GM23338 (cell line): ENCODE measurements around the gene ARHGEF38. TPM values are rescaled to one million over a fixed set of nuclear protein-coding genes. Genes with fewer than 3 reads are reported as not detected.

Experiments
- ATAC-seq: fragments of 200-7000 bp; cut with Tn5 transposase; 3 replicates; pipeline ENCODE4 v1.9.1; 2020
- DNase-seq: peaks from one replicate; pipeline ENCODE4 v3.0.0-alpha.2; 2015; ENCODE audit warnings: low spot score
- H2AFZ ChIP-seq: fragments of 200-600 bp; sonication (generic); 2 replicates; pipeline ENCODE4 v1.8.0; 2016; ENCODE audit warnings: antibody characterized with exemption, mild to moderate bottlenecking, moderate library complexity
- H3F3A ChIP-seq: fragments of 200-600 bp; sonication (generic); replicated peaks from 2 replicates; pipeline ENCODE4 v1.8.0; 2017; ENCODE audit warnings: antibody characterized with exemption, mixed run types, low read depth
- H3K27ac ChIP-seq: fragments of 200-600 bp; sonication (generic); 2 replicates; pipeline ENCODE4 v1.6.1; 2016; ENCODE audit warnings: low read depth
- H3K27me3 ChIP-seq: fragments of 200-600 bp; sonication (generic); 2 replicates; pipeline ENCODE4 v1.8.0; 2016; ENCODE audit warnings: mild to moderate bottlenecking, mixed run types, moderate library complexity; ENCODE audit not compliant: insufficient read depth
- H3K36me3 ChIP-seq: fragments of 200-600 bp; sonication (generic); 2 replicates; pipeline ENCODE4 v1.8.0; 2016; ENCODE audit warnings: mild to moderate bottlenecking; ENCODE audit not compliant: insufficient read depth
- H3K4me1 ChIP-seq: fragments of 200-600 bp; sonication (generic); 2 replicates; pipeline ENCODE4 v1.8.0; 2016; ENCODE audit warnings: mild to moderate bottlenecking, moderate library complexity; ENCODE audit not compliant: insufficient read depth
- H3K4me2 ChIP-seq: fragments of 200-600 bp; sonication (generic); 2 replicates; pipeline ENCODE4 v1.7.1; 2017; ENCODE audit warnings: mixed run types
- H3K4me3 ChIP-seq: fragments of 200-600 bp; sonication (generic); 2 replicates; pipeline ENCODE4 v1.6.1; 2016; ENCODE audit warnings: mixed run types
- H3K79me2 ChIP-seq: fragments of 200-600 bp; sonication (generic); replicated peaks from 2 replicates; pipeline ENCODE4 v1.8.0; 2017; ENCODE audit warnings: mild to moderate bottlenecking; ENCODE audit not compliant: insufficient read depth
- H3K9me2 ChIP-seq: fragments of 200-600 bp; sonication (generic); 2 replicates; pipeline ENCODE4 v1.8.0; 2017; ENCODE audit not compliant: insufficient read depth
- H4K20me1 ChIP-seq: fragments of 200-600 bp; sonication (generic); replicated peaks from 2 replicates; pipeline ENCODE4 v1.8.0; 2017; ENCODE audit warnings: mild to moderate bottlenecking; ENCODE audit not compliant: insufficient read depth
- H3K27ac Mint-ChIP-seq: 2 replicates; pipeline ENCODE4 v1.8.0; 2020; ENCODE audit warnings: inconsistent platforms, mild to moderate bottlenecking, moderate library complexity, mixed read lengths
- H3K27me3 Mint-ChIP-seq: 3 replicates; pipeline ENCODE4 v1.8.0; 2022; ENCODE audit warnings: low read depth, mild to moderate bottlenecking, moderate library complexity, mixed read lengths, inconsistent platforms; ENCODE audit not compliant: insufficient read depth, poor library complexity
- H3K36me3 Mint-ChIP-seq: 3 replicates; pipeline ENCODE4 v1.8.0; 2021; ENCODE audit warnings: low read depth, mild to moderate bottlenecking, inconsistent platforms, moderate library complexity, mixed read lengths
- H3K4me1 Mint-ChIP-seq: 3 replicates; pipeline ENCODE4 v1.8.0; 2020; ENCODE audit warnings: mild to moderate bottlenecking, inconsistent platforms, mixed read lengths
- H3K4me3 Mint-ChIP-seq: 3 replicates; pipeline ENCODE4 v1.8.0; 2021; ENCODE audit warnings: moderate library complexity, mild to moderate bottlenecking, inconsistent platforms, mixed read lengths
- H3K9me3 Mint-ChIP-seq: 3 replicates; pipeline ENCODE4 v1.8.0; 2020; ENCODE audit warnings: moderate library complexity, mild to moderate bottlenecking, inconsistent platforms, mixed read lengths
- ETS1 ChIP-seq: IDR thresholded peaks from 2 replicates; pipeline ENCODE4 v1.6.1; 2016; ENCODE audit warnings: antibody characterized with exemption
- JUNB ChIP-seq: IDR thresholded peaks from one replicate; pipeline ENCODE4 v1.6.1; 2016; ENCODE audit warnings: antibody characterized with exemption; ENCODE audit not compliant: unreplicated experiment
- NANOG ChIP-seq: IDR thresholded peaks from 2 replicates; pipeline ENCODE4 v1.6.1; 2016; ENCODE audit warnings: antibody characterized with exemption, borderline replicate concordance
- POLR2AphosphoS5 ChIP-seq: IDR thresholded peaks from 2 replicates; pipeline ENCODE4 v1.6.1; 2016; ENCODE audit warnings: antibody characterized with exemption, low read depth
- REST ChIP-seq: IDR thresholded peaks from one replicate; pipeline ENCODE4 v1.6.1; 2018; ENCODE audit warnings: antibody characterized with exemption; ENCODE audit not compliant: unreplicated experiment
- ZNF114 ChIP-seq: fragments of 250-450 bp; sonication (Bioruptor Pico); IDR thresholded peaks from 2 replicates; pipeline ENCODE4 v1.5.0; 2020; ENCODE audit warnings: mild to moderate bottlenecking, moderate library complexity
- ZNF331 ChIP-seq: fragments of 250-450 bp; sonication (Bioruptor Pico); IDR thresholded peaks from 2 replicates; pipeline ENCODE4 v1.5.0; 2020; ENCODE audit warnings: low read depth, mild to moderate bottlenecking, moderate library complexity
- polyA plus RNA-seq: library from polyadenylated mRNA; unstranded; fragments of >200 nt; fragmentation: Nextera tagmentation; extraction: Ambion mirVana; gene quantifications from 2 replicates; pipeline ENCODE4 v1.2.1, GENCODE V29; 2016
- total RNA-seq: library from RNA; depleted of rRNA; stranded (reverse); fragments of >200 nt; shearing (Covaris generic); gene quantifications from 2 replicates; pipeline ENCODE4 v1.2.3, GENCODE V29; 2014

The ARHGEF38 gene
- total and polyA plus RNA-seq, 2 experiments from 2014 or later: 0.58 TPM; not detected in 1

- Histone ChIP-seq H3K4me1 (no peaks in the 10 kb centered on the region), H3K27me3 (no peaks in the 10 kb centered on the region), H3K36me3 (no peaks in the 10 kb centered on the region), H3K9me2 (no peaks in the 10 kb centered on the region), H3F3A (no peaks in the 10 kb centered on the region), H3K4me2 (no peak overlapping the region), H3K79me2 (no peaks in the 10 kb centered on the region), H4K20me1 (no peaks in the 10 kb centered on the region), H2AFZ (no peak overlapping the region), H3K27ac (no peak overlapping the region), H3K4me3 (no peak overlapping the region)
- H3K27ac Mint-ChIP-seq: peak overlapping the region; percentile 44
- ATAC-seq (no peak), DNase-seq (no peak)
- no peak for TF ChIP-seq REST
- no peak for TF ChIP-seq POLR2AphosphoS5
- TF ChIP-seq JUNB: no peak
- no peak for TF ChIP-seq NANOG
- no peak for TF ChIP-seq ZNF114 (CRISPR knock-in tag)
- TF ChIP-seq ETS1: no peak
- TF ChIP-seq ZNF331 (CRISPR knock-in tag): no peak
- H3K9me3 Mint-ChIP-seq: no peaks in the 10 kb centered on the region
- no peak overlapping the region for H3K4me3 Mint-ChIP-seq
- H3K27me3 Mint-ChIP-seq: no peaks in the 10 kb centered on the region
- no peaks in the 10 kb centered on the region for H3K4me1 Mint-ChIP-seq
- H3K36me3 Mint-ChIP-seq: peaks cover 4% of the 10 kb centered on the region; the same call in 1 of the 3 replicates
Observed at GRCh38 chr4:105683038-105683437, 130.6 kb downstream of the ARHGEF38 start.

GRCh38 chr4:105686571-105686970, 134.2 kb downstream of the ARHGEF38 start:
- no peak for ATAC-seq
- no peak for DNase-seq
- Mint-ChIP-seq H3K36me3 (peaks cover 4% of the 10 kb centered on the region; the same call in 1 of the 3 replicates), H3K27me3 (no peaks in the 10 kb centered on the region), H3K4me3 (no peak overlapping the region), H3K9me3 (no peaks in the 10 kb centered on the region), H3K4me1 (no peaks in the 10 kb centered on the region), H3K27ac (no peak overlapping the region)
- Histone ChIP-seq H3K4me1 (no peaks in the 10 kb centered on the region), H3K27me3 (no peaks in the 10 kb centered on the region), H3K36me3 (0 out of 2 replicates have a peak, but pooled peaks cover 1% of the 10 kb centered on the region), H3K4me2 (no peak overlapping the region), H3K79me2 (no peaks in the 10 kb centered on the region), H3K4me3 (no peak overlapping the region), H3K9me2 (no peaks in the 10 kb centered on the region), H3K27ac (no peak overlapping the region), H3F3A (no peaks in the 10 kb centered on the region), H2AFZ (no peak overlapping the region), H4K20me1 (no peaks in the 10 kb centered on the region)
- TF ChIP-seq ETS1: no peak
- no peak for TF ChIP-seq REST
